IMR-90 (cell line): Measurements from ENCODE around the gene CD180. TPM values are rescaled to one million over a fixed set of nuclear protein-coding genes. Genes with fewer than 3 reads are reported as not detected.
A peak's percentile ranks its signal among the peaks of the same experiment; 100 is the strongest.

Source experiments
- ATAC-seq: fragments of 200-7000 bp; cut with Tn5 transposase; 2 replicates; pipeline ENCODE4 v1.9.1; 2020; ENCODE audit warnings: low read depth, mild to moderate bottlenecking, moderate library complexity
- BruUV-seq: library from RNA; stranded (reverse); fragments of 400-500 nt; replicated peaks from 2 replicates; lab custom pipeline; 2021; lab: Mats Ljungman, UMichigan
- CTCF ChIA-PET: fragments of 300-600 bp; formaldehyde crosslinking; extraction: SDS; loops from one replicate; lab custom pipeline; 2021; ENCODE audit warnings: antibody characterized with exemption; lab: Yijun Ruan, JAX
- POLR2A ChIA-PET: fragments of 300-600 bp; sonication (Branson Sonifier 250); formaldehyde crosslinking; loops from one replicate; lab custom pipeline; 2022; ENCODE audit warnings: antibody characterized with exemption; ENCODE audit not compliant: unreplicated experiment; lab: Charles Lee
- DNase-seq: peaks from one replicate; pipeline ENCODE4 v3.0.0; 2013
- H2AFZ ChIP-seq: replicated peaks from 2 replicates; pipeline ENCODE3; 2013; ENCODE audit warnings: low read length, mild to moderate bottlenecking; ENCODE audit not compliant: poor library complexity
- H2AK5ac ChIP-seq: 2 replicates; pipeline ENCODE4 v1.6.1; 2013; ENCODE audit warnings: low read depth, low read length, inconsistent platforms
- H2AK9ac ChIP-seq: replicated peaks from 2 replicates; pipeline ENCODE3; 2013; ENCODE audit warnings: mild to moderate bottlenecking, low read depth, low read length, moderate library complexity; ENCODE audit not compliant: poor library complexity
- H2BK120ac ChIP-seq: 2 replicates; pipeline ENCODE4 v1.6.1; 2013; ENCODE audit warnings: low read depth, low read length, inconsistent platforms
- H2BK15ac ChIP-seq: 3 replicates; pipeline ENCODE4 v1.6.1; 2013; ENCODE audit warnings: low read depth, low read length, inconsistent platforms
- H2BK20ac ChIP-seq: 2 replicates; pipeline ENCODE4 v1.6.1; 2013; ENCODE audit warnings: low read depth, mild to moderate bottlenecking, inconsistent platforms, low read length, moderate library complexity
- H2BK5ac ChIP-seq: 2 replicates; pipeline ENCODE4 v1.6.1; 2013; ENCODE audit warnings: mild to moderate bottlenecking, low read depth, low read length, inconsistent platforms; ENCODE audit not compliant: poor library complexity, severe bottlenecking
- H3K14ac ChIP-seq: replicated peaks from 2 replicates; pipeline ENCODE4 v1.6.1; 2013; ENCODE audit warnings: low read depth, low read length, inconsistent platforms
- H3K18ac ChIP-seq: 2 replicates; pipeline ENCODE4 v1.6.1; 2013; ENCODE audit warnings: low read depth, low read length, control low read depth
- H3K23ac ChIP-seq: 2 replicates; pipeline ENCODE4 v1.6.1; 2013; ENCODE audit warnings: low read depth, low read length, inconsistent platforms
- H3K27ac ChIP-seq: 2 replicates; pipeline ENCODE4 v1.5.1; 2013; ENCODE audit warnings: mild to moderate bottlenecking, control low read depth, low read length; ENCODE audit not compliant: insufficient read depth
- H3K27me3 ChIP-seq: 2 replicates; pipeline ENCODE4 v1.6.1; 2013; ENCODE audit warnings: low read length; ENCODE audit not compliant: control insufficient read depth, insufficient read depth
- H3K36me3 ChIP-seq: 2 replicates; pipeline ENCODE4 v1.6.1; 2013; ENCODE audit warnings: low read length, mixed read lengths; ENCODE audit not compliant: control insufficient read depth, insufficient read depth
- H3K4ac ChIP-seq: 2 replicates; pipeline ENCODE4 v1.6.1; 2013; ENCODE audit warnings: low read depth, low read length, inconsistent platforms
- H3K4me1 ChIP-seq: 2 replicates; pipeline ENCODE4 v1.6.1; 2013; ENCODE audit warnings: low read length, mixed read lengths; ENCODE audit not compliant: control insufficient read depth, insufficient read depth
- H3K4me2 ChIP-seq: 2 replicates; pipeline ENCODE4 v1.6.1; 2013; ENCODE audit warnings: low read depth, mild to moderate bottlenecking, control low read depth, low read length, moderate library complexity
- H3K4me3 ChIP-seq: 2 replicates; pipeline ENCODE4 v1.5.1; 2013; ENCODE audit warnings: low read depth, mild to moderate bottlenecking, control low read depth, low read length, moderate library complexity; ENCODE audit not compliant: insufficient read depth
- H3K56ac ChIP-seq: 2 replicates; pipeline ENCODE4 v1.6.1; 2013; ENCODE audit warnings: low read length, inconsistent platforms; ENCODE audit not compliant: insufficient read depth; ENCODE audit errors: extremely low read depth
- H3K79me1 ChIP-seq, 2 experiments: 2 replicates each; pipeline ENCODE4 v1.6.1; 2013; ENCODE audit warnings: low read length in 2 of 2, inconsistent platforms in 1 of 2, low read depth in 1 of 2
- H3K9ac ChIP-seq: 2 replicates; pipeline ENCODE4 v1.6.1; 2013; ENCODE audit warnings: low read depth, low read length, control low read depth
- H3K9me1 ChIP-seq: 2 replicates; pipeline ENCODE4 v1.6.1; 2013; ENCODE audit warnings: low read length, inconsistent platforms; ENCODE audit not compliant: insufficient read depth
- H3K9me3 ChIP-seq: 2 replicates; pipeline ENCODE4 v1.6.1; 2013; ENCODE audit warnings: low read length; ENCODE audit not compliant: control insufficient read depth, insufficient read depth
- H4K20me1 ChIP-seq: 2 replicates; pipeline ENCODE4 v1.6.1; 2013; ENCODE audit warnings: low read length, inconsistent platforms; ENCODE audit not compliant: insufficient read depth
- H4K5ac ChIP-seq: 2 replicates; pipeline ENCODE4 v1.6.1; 2013; ENCODE audit warnings: mild to moderate bottlenecking, low read depth, low read length, control low read depth
- H4K8ac ChIP-seq, 2 experiments: 2 replicates each; pipeline ENCODE4 v1.6.1; 2013; ENCODE audit warnings: low read depth in 2 of 2, low read length in 2 of 2, control low read depth in 1 of 2, inconsistent platforms in 1 of 2
- H4K91ac ChIP-seq: 2 replicates; pipeline ENCODE4 v1.6.1; 2013; ENCODE audit warnings: low read depth, low read length, inconsistent platforms; ENCODE audit not compliant: insufficient read depth
- BHLHE40 ChIP-seq: fragments of 150-350 bp; IDR thresholded peaks from 2 replicates; pipeline ENCODE4 v1.6.1; 2016; ENCODE audit warnings: mild to moderate bottlenecking, low read depth, low read length
- CHD1 ChIP-seq: IDR thresholded peaks from 2 replicates; pipeline ENCODE4 v1.6.1; 2012; ENCODE audit warnings: low read depth, low read length, improper control_type of control experiment
- CTCF ChIP-seq: conservative IDR thresholded peaks from 2 replicates; pipeline ENCODE4 v1.5.1; 2012; ENCODE audit warnings: mild to moderate bottlenecking, low read depth, low read length, improper control_type of control experiment
- FOS ChIP-seq: fragments of 150-350 bp; IDR thresholded peaks from 2 replicates; pipeline ENCODE4 v1.6.1; 2016; ENCODE audit warnings: low read depth, low read length
- MAFK ChIP-seq: IDR thresholded peaks from 2 replicates; pipeline ENCODE4 v1.6.1; 2012; ENCODE audit warnings: low read depth, low read length, improper control_type of control experiment
- MAZ ChIP-seq: IDR thresholded peaks from 2 replicates; pipeline ENCODE4 v1.6.1; 2012; ENCODE audit warnings: low read depth, mild to moderate bottlenecking, low read length, improper control_type of control experiment, moderate library complexity, borderline replicate concordance
- MXI1 ChIP-seq: IDR thresholded peaks from 2 replicates; pipeline ENCODE4 v1.6.1; 2012; ENCODE audit warnings: low read depth, mild to moderate bottlenecking, low read length, moderate library complexity, borderline replicate concordance
- NFE2L2 ChIP-seq: fragments of 150-350 bp; IDR thresholded peaks from 2 replicates; pipeline ENCODE4 v1.6.1; 2016; ENCODE audit warnings: low read depth, mild to moderate bottlenecking, low read length
- POLR2A ChIP-seq: IDR thresholded peaks from 2 replicates; pipeline ENCODE4 v1.6.1; 2012; ENCODE audit warnings: mild to moderate bottlenecking, low read depth, low read length
- RAD21 ChIP-seq: IDR thresholded peaks from 2 replicates; pipeline ENCODE4 v1.6.1; 2012; ENCODE audit warnings: low read length, improper control_type of control experiment
- RCOR1 ChIP-seq: IDR thresholded peaks from 2 replicates; pipeline ENCODE4 v1.6.1; 2012; ENCODE audit warnings: mild to moderate bottlenecking, low read length, improper control_type of control experiment; ENCODE audit not compliant: insufficient replicate concordance
- RFX5 ChIP-seq: IDR thresholded peaks from 2 replicates; pipeline ENCODE4 v1.8.0; 2012; ENCODE audit warnings: low read depth, mild to moderate bottlenecking, low read length, moderate library complexity
- SMC3 ChIP-seq: fragments of 150-350 bp; IDR thresholded peaks from 2 replicates; pipeline ENCODE4 v1.6.1; 2016; ENCODE audit warnings: low read depth, mild to moderate bottlenecking, antibody characterized with exemption, low read length, moderate library complexity
- WGBS, 2 experiments: methylation state at CpG; one replicate each; pipeline versions ENCODE4 v1.1.5 to v1.1.7; 2013; ENCODE audit warnings: missing lambda C conversion rate in 2 of 2; ENCODE audit not compliant: insufficient read length in 1 of 2; ENCODE audit errors: extremely low coverage in 2 of 2; 5-methylcytosine and 5-hydroxymethylcytosine counted together
- dilution Hi-C: fragments of 300-500 bp; cut with HindIII; formaldehyde crosslinking; loops from one replicate; pipeline ENCODE4 v1.14.3; 2018; ENCODE audit warnings: low sequenced_read_pairs; ENCODE audit not compliant: unreplicated experiment
- in situ Hi-C: fragments of 300-500 bp; cut with MboI; formaldehyde crosslinking; loops from 3 replicates; pipeline ENCODE4 v1.14.3; 2019; ENCODE audit warnings: low sequenced_read_pairs, inconsistent platforms, mixed read lengths
- intact Hi-C: fragments of 100-400 bp; cut with micrococcal nuclease; formaldehyde crosslinking; loops from 2 replicates; pipeline ENCODE4 v1.10.0; 2022
- polyA plus RNA-seq, 3 experiments: library from polyadenylated mRNA; depleted of rRNA; stranded (reverse); fragments of >200 nt; gene quantifications; 2 replicates each; pipeline ENCODE4 v1.2.3, GENCODE V29; 2012; ENCODE audit warnings: low replicate concordance in 1 of 3
- total RNA-seq: library from RNA; depleted of rRNA; stranded (reverse); fragments of >200 nt; gene quantifications from 2 replicates; pipeline ENCODE4 v1.2.3, GENCODE V29; 2012
- TF ChIP-seq, protein P1 (sequence below): fragments of 150-350 bp; IDR thresholded peaks from 2 replicates; pipeline ENCODE4 v1.6.1; 2016; ENCODE audit warnings: low read depth, mild to moderate bottlenecking, low read length, moderate library complexity, borderline replicate concordance
- TF ChIP-seq, protein P2 (sequence below): fragments of 150-350 bp; IDR thresholded peaks from 2 replicates; pipeline ENCODE4 v1.6.1; 2017; ENCODE audit warnings: mild to moderate bottlenecking, antibody characterized with exemption, low read length, low read depth

The CD180 gene
- total and polyA plus RNA-seq, 2 of the 4 experiments (the other 2 are of a cell fraction) = not detected

DNA sequence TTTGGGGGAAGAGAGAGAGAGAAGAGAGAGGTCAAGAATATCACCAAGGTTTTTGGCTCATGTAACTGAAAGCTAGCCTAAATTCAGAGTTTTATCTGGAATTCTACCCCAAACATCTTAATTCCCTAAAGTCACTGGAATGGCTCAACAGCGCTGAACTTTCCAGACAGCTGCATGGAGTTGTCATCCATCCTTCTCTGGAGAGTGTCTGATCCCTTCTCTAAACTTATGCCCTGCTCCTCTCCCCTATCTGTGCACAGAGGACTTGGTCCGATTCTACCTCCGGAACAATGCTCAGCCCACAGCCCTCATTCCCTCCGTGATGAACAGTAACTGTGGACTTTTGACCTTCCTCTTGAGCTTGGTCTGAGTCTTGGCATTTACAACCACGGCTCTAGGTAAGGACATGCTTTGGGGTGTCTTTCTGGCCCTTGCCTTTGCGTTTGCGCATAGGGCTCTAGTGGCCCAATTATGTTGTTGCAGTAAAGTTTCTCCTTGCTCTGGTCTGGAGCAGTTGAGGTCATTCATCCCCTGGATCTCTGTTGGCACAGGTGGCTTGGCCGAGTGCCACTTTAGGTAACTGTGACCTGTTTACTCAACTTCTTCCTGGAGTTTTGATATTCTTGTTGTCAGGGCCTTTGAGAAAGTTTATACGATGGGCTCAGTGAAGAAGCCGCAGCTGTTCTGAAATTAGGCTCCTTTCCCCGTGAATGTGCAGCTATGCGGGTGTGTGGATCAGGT lies 18.3 kb upstream of the CD180 start:
- Histone ChIP-seq H2AK9ac (no peak overlapping the region), H3K4me3 (no peak overlapping the region), H2BK20ac (no peak overlapping the region), H4K8ac (no peak overlapping the region), H4K5ac (no peak overlapping the region), H3K9me3 (no peaks in the 10 kb centered on the region), H3K14ac (no peak overlapping the region), H3K36me3 (no peaks in the 10 kb centered on the region), H4K91ac (no peak overlapping the region), H4K20me1 (no peaks in the 10 kb centered on the region), H2BK120ac (no peak overlapping the region), H3K4me1 (peaks cover 2% of the 10 kb centered on the region; the same call in 1 of the 2 replicates), H3K23ac (no peak overlapping the region), H3K56ac (no peak overlapping the region), H3K79me1 (no peaks in the 10 kb centered on the region), H2BK5ac (no peak overlapping the region), H3K18ac (no peak overlapping the region), H3K9ac (no peak overlapping the region), H3K27me3 (no peaks in the 10 kb centered on the region), H2BK15ac (no peak overlapping the region), H2AFZ (peak overlapping the region; percentile 44), H3K4me2 (no peak overlapping the region), H2AK5ac (no peak overlapping the region), H3K4ac (no peak overlapping the region), H3K9me1 (0 out of 2 replicates have a peak, but pooled peaks cover 3% of the 10 kb centered on the region), H3K27ac (no peak overlapping the region)
- CTCF ChIA-PET = no interaction called here
- BruUV-seq = no TSS peak
- dilution Hi-C loops = no loop called here
- in situ Hi-C loops = loop anchor here (5.0 to 25.0 kb wide), 2 partner anchors 53 to 903 kb away; no protein-coding TSS in a partner anchor
- DNase-seq = no peak
- intact Hi-C loops = no loop called here
- POLR2A ChIA-PET = no interaction called here
- WGBS, 2 experiments = 100% methylated on average over 4 of the region's 12 CpGs; no CpG with 5 or more reads in 1 of the 2 experiments
- ATAC-seq = no peak
- TF ChIP-seq, protein P1, sequence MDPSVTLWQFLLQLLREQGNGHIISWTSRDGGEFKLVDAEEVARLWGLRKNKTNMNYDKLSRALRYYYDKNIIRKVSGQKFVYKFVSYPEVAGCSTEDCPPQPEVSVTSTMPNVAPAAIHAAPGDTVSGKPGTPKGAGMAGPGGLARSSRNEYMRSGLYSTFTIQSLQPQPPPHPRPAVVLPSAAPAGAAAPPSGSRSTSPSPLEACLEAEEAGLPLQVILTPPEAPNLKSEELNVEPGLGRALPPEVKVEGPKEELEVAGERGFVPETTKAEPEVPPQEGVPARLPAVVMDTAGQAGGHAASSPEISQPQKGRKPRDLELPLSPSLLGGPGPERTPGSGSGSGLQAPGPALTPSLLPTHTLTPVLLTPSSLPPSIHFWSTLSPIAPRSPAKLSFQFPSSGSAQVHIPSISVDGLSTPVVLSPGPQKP = no peak
- no peak for TF ChIP-seq RAD21
- TF ChIP-seq FOS = no peak
- TF ChIP-seq POLR2A = no peak
- no peak for TF ChIP-seq RFX5
- no peak for TF ChIP-seq MAZ
- TF ChIP-seq CHD1 = no peak
- TF ChIP-seq SMC3 = no peak
- no peak for TF ChIP-seq RCOR1
- TF ChIP-seq CTCF = no peak
- TF ChIP-seq MAFK = no peak
- TF ChIP-seq BHLHE40 = no peak
- TF ChIP-seq, protein P2, sequence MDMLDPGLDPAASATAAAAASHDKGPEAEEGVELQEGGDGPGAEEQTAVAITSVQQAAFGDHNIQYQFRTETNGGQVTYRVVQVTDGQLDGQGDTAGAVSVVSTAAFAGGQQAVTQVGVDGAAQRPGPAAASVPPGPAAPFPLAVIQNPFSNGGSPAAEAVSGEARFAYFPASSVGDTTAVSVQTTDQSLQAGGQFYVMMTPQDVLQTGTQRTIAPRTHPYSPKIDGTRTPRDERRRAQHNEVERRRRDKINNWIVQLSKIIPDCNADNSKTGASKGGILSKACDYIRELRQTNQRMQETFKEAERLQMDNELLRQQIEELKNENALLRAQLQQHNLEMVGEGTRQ = no peak
- TF ChIP-seq NFE2L2 = no peak
- TF ChIP-seq MXI1 = no peak
